Neural crest cell (in vitro differentiated cells): Measurements from ENCODE around the gene LTB. TPM values are rescaled to one million over a fixed set of nuclear protein-coding genes. Genes with fewer than 3 reads are reported as not detected.

ENCODE experiments used
- DNase-seq: peaks from one replicate; pipeline ENCODE4 v3.0.0; 2021; ENCODE audit warnings: low read depth, mixed read lengths, low spot score
- H3K27ac Mint-ChIP-seq: one replicate; pipeline ENCODE4 v1.8.0; 2021; ENCODE audit warnings: mild to moderate bottlenecking, mixed read lengths; ENCODE audit not compliant: unreplicated experiment
- H3K27me3 Mint-ChIP-seq: 2 replicates; pipeline ENCODE4 v1.8.0; 2021; ENCODE audit warnings: low read depth, mild to moderate bottlenecking, mixed read lengths
- H3K36me3 Mint-ChIP-seq: 2 replicates; pipeline ENCODE4 v1.8.0; 2021; ENCODE audit warnings: low read depth, mild to moderate bottlenecking, mixed read lengths
- H3K4me1 Mint-ChIP-seq: 2 replicates; pipeline ENCODE4 v1.8.0; 2021; ENCODE audit warnings: mixed read lengths
- H3K4me3 Mint-ChIP-seq: one replicate; pipeline ENCODE4 v1.8.0; 2021; ENCODE audit warnings: mild to moderate bottlenecking, mixed read lengths
- H3K9me3 Mint-ChIP-seq: 2 replicates; pipeline ENCODE4 v1.8.0; 2021; ENCODE audit warnings: mixed read lengths
- CTCF ChIP-seq: fragments of 200-600 bp; sonication (generic); conservative IDR thresholded peaks from 2 replicates; pipeline ENCODE4 v1.5.0; 2021; ENCODE audit warnings: antibody characterized with exemption, mild to moderate bottlenecking
- total RNA-seq: library from RNA; stranded (reverse); gene quantifications from 2 replicates; pipeline ENCODE4 v1.2.1, GENCODE V29; 2021

LTB gene
- total RNA-seq, 1 donor from 2014 or later, result not detected

- no peaks in the 10 kb centered on the region for H3K9me3 Mint-ChIP-seq
- H3K4me3 Mint-ChIP-seq, result no peak overlapping the region
- no peak for DNase-seq
- no peak overlapping the region for H3K27ac Mint-ChIP-seq
- peaks cover 12% of the 10 kb centered on the region for H3K4me1 Mint-ChIP-seq
- TF ChIP-seq CTCF, result no peak
- peaks cover 3% of the 10 kb centered on the region for H3K27me3 Mint-ChIP-seq
- no peaks in the 10 kb centered on the region for H3K36me3 Mint-ChIP-seq
These were observed 4.5 kb upstream of the LTB start for GRCh38 chr6:31586599-31587281.

- H3K27me3 Mint-ChIP-seq, result peaks cover 11% of the 10 kb centered on the region
- no peak for TF ChIP-seq CTCF
- no peaks in the 10 kb centered on the region for H3K9me3 Mint-ChIP-seq
- DNase-seq, result no peak
- no peak within 1 kb of the TSS for H3K27ac Mint-ChIP-seq
- no peak within 1 kb of the TSS for H3K4me3 Mint-ChIP-seq
- H3K4me1 Mint-ChIP-seq, result peaks cover 20% of the 10 kb centered on the region
- no peaks in the 10 kb centered on the region for H3K36me3 Mint-ChIP-seq
These were observed 3.8 kb upstream of the LTB start, which contains the start of gene LST1 for GRCh38 chr6:31586008-31586407. Gene LST1 (plus strand): TSS chr6:31586277. CDS start chr6:31587300, 1,023 bp downstream.

GRCh38 chr6:31585491-31585890, 3.3 kb upstream of the LTB start:
- no peaks in the 10 kb centered on the region for H3K9me3 Mint-ChIP-seq
- no peaks in the 10 kb centered on the region for H3K36me3 Mint-ChIP-seq
- peaks cover 14% of the 10 kb centered on the region for H3K27me3 Mint-ChIP-seq
- DNase-seq, result no peak
- no peak overlapping the region for H3K27ac Mint-ChIP-seq
- no peak overlapping the region for H3K4me3 Mint-ChIP-seq
- TF ChIP-seq CTCF, result peak; percentile 50
- peaks cover 24% of the 10 kb centered on the region for H3K4me1 Mint-ChIP-seq

- DNase-seq, result no peak
- peaks cover 15% of the 10 kb centered on the region for H3K27me3 Mint-ChIP-seq
These were observed 592 bp downstream of the LTB start for GRCh38 chr6:31581434-31582229.

More at GRCh38 chr6:31581434-31582229, 592 bp downstream of the LTB start:
- no peaks in the 10 kb centered on the region for H3K9me3 Mint-ChIP-seq
- H3K36me3 Mint-ChIP-seq, result no peaks in the 10 kb centered on the region
- H3K4me3 Mint-ChIP-seq, result peak overlapping the region; percentile 97
- peak overlapping the region; percentile 39 for H3K27ac Mint-ChIP-seq
- H3K4me1 Mint-ChIP-seq, result peaks cover 16% of the 10 kb centered on the region
- no peak for TF ChIP-seq CTCF
